HG03039 (cell line): ENCODE data around the gene ZNF619.
A peak's percentile ranks its signal among the peaks of the same experiment; 100 is the strongest.
"Not testable (repeated sequence)": the region's sequence is repeated elsewhere in the genome, so short reads cannot be mapped to it uniquely, and the experiment has no call there.

Experiments used
- ATAC-seq: cut with Tn5 transposase; IDR thresholded peaks from one replicate; pipeline ENCODE4 v1.9.1; 2021; ENCODE audit warnings: mild to moderate bottlenecking, moderate library complexity; ENCODE audit not compliant: unreplicated experiment

The ZNF619 gene

GRCh38 chr3:40476478-40477470 lies at the start of gene ZNF619:
ZNF619 (plus strand) TSS chr3:40477122; CDS start chr3:40477980, 858 bp downstream.
- ATAC-seq: peak; percentile 80

DNA sequence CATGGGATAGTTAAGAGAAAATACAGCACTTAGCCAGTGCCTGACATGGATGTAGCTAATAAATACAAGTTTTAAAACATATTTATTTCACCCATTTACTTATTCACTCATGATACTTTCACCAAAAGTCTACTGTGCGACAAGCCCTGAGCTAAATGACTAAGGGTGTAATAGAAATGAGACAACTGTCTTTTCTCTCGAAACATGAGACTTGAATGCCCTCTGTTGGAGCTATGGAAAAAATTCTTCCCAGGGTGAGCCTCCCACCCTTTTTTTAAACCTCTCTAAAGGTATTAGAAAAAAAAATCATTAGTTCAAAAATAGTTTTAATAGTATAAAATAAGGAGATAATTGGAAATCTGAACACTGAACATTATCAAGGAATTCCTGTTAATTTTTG lies 44.1 kb upstream of the ZNF619 start:
- no peak for ATAC-seq

GRCh38 chr3:40437889-40438288 lies 39.0 kb upstream of the ZNF619 start:
- no peak for ATAC-seq

DNA sequence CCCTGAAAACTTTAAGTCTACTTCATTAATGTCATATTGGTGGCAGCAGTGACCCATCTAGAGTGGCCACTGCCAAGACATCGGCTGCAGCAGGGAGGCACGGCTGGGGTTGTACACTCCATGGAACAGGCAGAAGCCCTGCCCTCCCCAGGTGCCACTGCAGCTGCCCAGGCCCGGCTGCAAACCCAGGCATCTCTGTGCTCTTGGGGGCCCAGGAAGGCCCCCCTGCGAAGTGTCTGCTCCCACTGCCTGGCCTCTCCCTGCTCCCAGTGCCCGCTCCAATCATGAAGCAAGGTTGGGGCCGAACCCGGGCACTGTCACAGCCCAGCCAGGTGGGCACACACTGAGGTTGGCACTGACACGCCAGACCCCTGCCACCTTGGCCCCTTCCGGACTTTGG lies 31.9 kb upstream of the ZNF619 start:
- no peak for ATAC-seq

DNA sequence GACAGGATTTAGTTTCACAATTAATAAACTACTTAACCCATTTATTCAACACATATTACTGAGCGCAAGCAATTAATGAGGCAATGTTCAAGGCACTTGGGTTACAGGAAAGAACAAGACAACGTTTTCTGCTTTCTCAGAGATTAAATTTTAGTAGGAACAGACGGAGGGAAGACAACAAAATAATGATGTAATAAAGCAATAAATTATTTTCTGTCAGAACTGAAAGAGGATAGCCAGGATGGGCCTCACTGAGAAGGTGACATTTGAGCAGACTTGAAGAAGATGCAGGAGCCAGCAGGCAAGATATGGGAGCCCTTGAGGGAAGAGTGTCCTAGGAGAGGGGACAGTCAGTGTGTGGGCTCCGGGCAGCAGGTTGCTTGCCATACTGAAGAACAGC lies 31.0 kb upstream of the ZNF619 start:
- ATAC-seq: no peak

GRCh38 chr3:40450438-40450837 lies 26.5 kb upstream of the ZNF619 start:
- no peak for ATAC-seq

- no peak for ATAC-seq
These were observed 25.4 kb upstream of the ZNF619 start for GRCh38 chr3:40451551-40451950.

DNA sequence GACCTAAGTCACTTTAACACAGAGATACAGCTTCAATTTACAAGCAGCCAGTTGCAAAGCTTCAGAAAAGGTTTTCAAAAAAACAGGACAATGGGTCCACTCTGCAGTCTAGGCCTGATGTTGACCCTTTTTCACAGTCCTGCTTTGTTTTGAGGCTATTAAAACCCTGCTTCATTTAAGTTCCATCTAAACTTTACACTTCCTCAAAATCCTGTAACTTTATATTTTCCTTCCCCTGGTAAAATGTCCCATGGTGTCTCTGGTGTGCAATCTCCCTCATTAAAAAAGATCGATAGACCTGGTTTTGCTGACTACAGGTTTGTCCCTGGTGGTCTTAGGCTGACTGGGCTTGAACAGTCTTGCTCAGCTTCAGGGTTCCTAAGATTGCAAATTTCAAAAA lies 24.9 kb upstream of the ZNF619 start:
- no peak for ATAC-seq

DNA sequence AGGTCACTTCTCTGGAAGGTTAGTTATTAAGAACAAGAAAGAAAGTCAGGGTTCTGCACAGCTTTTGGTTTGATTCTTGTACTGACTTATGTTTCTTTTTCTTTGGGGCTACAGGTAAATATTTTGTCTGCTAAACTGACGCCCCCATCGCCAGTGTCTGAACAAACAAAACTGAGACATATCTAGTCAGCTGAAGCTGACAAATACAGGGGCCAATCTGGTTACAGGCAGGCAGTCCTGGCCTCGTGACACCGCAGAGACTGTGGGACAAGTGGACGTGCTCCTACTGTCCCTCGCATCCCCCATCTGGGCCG lies 24.4 kb upstream of the ZNF619 start:
- ATAC-seq: no peak

- ATAC-seq: peak; percentile 93
These were observed 23.8 kb upstream of the ZNF619 start for GRCh38 chr3:40452876-40453730.

DNA sequence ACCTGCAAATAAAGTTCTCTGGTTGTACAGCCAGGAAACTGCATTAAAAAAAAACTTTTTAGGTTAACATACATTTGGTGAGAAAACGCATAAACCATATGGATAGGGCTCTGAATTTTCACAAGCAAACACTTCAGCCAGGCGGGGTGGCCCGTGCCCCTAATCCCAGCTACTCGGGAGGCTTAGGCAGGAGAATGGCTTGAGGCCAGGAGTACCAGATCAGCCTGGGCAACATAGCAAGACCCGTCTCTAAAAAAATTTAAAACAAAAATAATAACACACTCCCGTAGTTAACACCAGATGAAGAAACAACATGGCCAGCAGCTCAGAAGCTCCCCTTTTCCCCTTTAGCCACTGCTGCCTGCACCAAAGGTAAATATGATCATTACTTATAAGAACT lies 23.0 kb upstream of the ZNF619 start:
- ATAC-seq: no peak

- ATAC-seq: no peak
These were observed 21.6 kb upstream of the ZNF619 start for GRCh38 chr3:40455328-40455727.

GRCh38 chr3:40456279-40456939 lies 20.5 kb upstream of the ZNF619 start:
- ATAC-seq: no peak

DNA sequence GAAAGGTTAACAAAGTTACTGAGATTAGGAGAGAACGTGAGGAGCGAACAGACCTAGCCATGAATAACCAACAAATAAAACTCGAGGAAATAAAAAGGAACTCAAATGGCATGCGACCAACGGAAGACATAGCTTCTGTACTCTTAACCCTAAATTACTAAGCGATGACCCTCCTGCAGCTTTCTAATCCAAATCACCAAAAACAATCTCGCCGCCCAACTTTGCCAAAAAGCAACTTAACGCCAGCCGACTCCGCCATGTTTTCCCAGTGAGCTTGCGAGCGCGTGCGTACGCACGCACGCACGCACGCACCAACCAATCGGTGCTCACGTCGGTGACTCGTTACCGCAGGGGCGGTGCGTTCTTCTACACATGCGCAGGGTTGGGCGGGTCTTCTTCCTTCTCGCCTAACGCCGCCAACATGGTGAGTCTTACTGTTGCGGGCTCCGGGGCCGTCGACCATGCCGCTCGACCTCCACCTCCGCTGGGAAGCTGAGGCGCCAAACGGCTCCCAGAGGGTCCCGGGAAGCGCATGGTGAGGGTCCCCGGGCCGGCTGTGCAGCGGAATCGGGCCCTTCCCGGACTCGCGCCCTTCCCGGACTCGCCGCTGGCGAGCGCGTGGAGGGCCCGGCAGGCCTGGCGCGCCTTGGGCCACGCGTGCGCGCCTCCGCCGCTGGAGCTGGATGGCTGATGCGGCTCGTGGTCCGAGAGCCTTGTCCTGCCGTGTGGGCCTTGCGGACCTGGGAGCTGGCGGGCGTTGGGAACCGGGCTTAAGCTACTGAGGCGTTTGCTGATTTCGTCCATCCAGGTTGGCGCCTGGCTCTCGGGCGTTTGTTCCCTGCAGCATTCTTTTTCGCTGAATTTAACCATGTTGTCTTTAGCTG lies 19.7 kb upstream of the ZNF619 start, which contains the start of gene RPL14:
TSS of gene RPL14 (plus strand) at position 400 of the 884 bp plus-strand sequence. CDS start at position 533, 133 bp downstream.
- ATAC-seq: peak; percentile 66

- no peak for ATAC-seq
These were observed 18.4 kb upstream of the ZNF619 start for GRCh38 chr3:40458473-40458872.

DNA sequence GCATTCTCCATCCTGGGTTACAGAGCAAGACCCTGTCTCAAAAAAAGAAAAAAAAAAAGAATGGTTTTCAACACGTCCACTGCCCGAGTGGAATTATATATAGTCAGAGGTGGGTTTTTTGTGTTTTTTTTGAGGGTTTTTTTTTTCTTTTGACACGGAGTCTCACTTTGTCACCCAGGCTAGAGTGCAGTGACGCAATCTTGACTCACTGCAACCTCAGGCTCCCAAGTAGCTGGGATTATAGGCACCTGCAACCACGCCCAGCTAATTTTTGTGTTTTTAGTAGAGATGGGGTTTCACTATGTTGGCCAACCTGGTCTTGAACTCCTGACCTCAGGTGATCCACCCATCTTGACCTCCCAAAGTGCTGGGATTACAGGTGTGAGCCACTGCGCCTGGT lies 16.4 kb upstream of the ZNF619 start:
- ATAC-seq: not testable (repeated sequence)

- ATAC-seq: no peak
These were observed 15.8 kb upstream of the ZNF619 start for GRCh38 chr3:40461161-40461560.

DNA sequence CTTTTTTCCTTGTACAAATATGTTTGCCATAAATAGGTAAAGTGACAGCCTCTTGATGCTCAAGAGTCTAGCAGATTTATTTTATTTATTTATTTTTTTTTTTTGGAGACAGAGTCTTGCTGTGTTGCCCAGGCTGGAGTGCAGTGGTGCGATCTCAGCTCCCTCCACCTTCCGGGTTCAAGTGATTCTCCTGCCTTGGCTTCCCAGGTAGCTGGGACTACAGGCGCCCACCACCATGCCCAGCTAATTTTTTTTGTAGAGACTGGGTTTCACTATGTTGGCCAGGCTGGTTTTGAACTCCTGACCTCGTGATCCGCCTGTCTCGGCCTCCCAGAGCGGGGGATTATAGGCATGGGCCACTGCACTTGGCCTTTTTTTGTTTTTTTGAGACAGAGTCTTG lies 14.1 kb upstream of the ZNF619 start:
- ATAC-seq: not testable (repeated sequence)

- ATAC-seq: no peak
These were observed 13.3 kb upstream of the ZNF619 start for GRCh38 chr3:40463579-40463978.
